K562 (cell line): Measurements from ENCODE around the gene LRP1. TPM values are rescaled to one million over a fixed set of nuclear protein-coding genes. Genes with fewer than 3 reads are reported as not detected.

Source experiments
- CBFB ChIP-seq: sonication (generic); formaldehyde crosslinking; IDR thresholded peaks from 2 replicates; pipeline ENCODE4 v1.4.0; 2020; ENCODE audit warnings: mild to moderate bottlenecking, missing genetic modification reagents
- FOXA3 ChIP-seq, 2 experiments: fragments of 450-650 bp in 1 of 2; sonication (generic) in 1 of 2; formaldehyde crosslinking; IDR thresholded peaks in 1 of 2; conservative IDR thresholded peaks in 1 of 2; 2 replicates each; pipeline versions ENCODE4 v1.4.0 to v1.8.0; 2020 to 2022; ENCODE audit warnings: mild to moderate bottlenecking in 2 of 2, missing genetic modification reagents in 1 of 2
- IRF2 ChIP-seq: sonication (generic); formaldehyde crosslinking; IDR thresholded peaks from 2 replicates; pipeline ENCODE4 v1.8.1; 2022; ENCODE audit warnings: mild to moderate bottlenecking, missing genetic modification reagents
- NBN ChIP-seq: fragments of 450-650 bp; IDR thresholded peaks from 2 replicates; pipeline ENCODE4 v1.6.1; 2016; ENCODE audit warnings: low read depth, mild to moderate bottlenecking
- ZNF507 ChIP-seq: conservative IDR thresholded peaks from 2 replicates; pipeline ENCODE4 v1.6.1; 2017; ENCODE audit warnings: missing genetic modification characterization, missing compliant biosample characterization
- polyA plus RNA-seq, 8 experiments: library from polyadenylated mRNA; depleted of rRNA in 4 of 8; stranded (reverse) in 5 of 8; unstranded in 3 of 8; fragments of >200 nt; fragmentation: Nextera tagmentation in 2 of 8; fragmentation: Illumina TruSeq in 1 of 8; extraction: Ambion mirVana in 2 of 8; extraction: Trizol in 1 of 8; gene quantifications; 2 replicates each; pipeline versions ENCODE4 v1.2.1 to v1.2.3, GENCODE V29; 2011 to 2014; ENCODE audit warnings: inconsistent platforms in 1 of 8, missing spikeins in 1 of 8
- total RNA-seq, 7 experiments: library from RNA; depleted of rRNA in 6 of 7; stranded (reverse); fragments of >200 nt in 6 of 7; fragmentation: Illumina TruSeq in 2 of 7; extraction: Trizol in 2 of 7; gene quantifications; 2 replicates each; pipeline versions ENCODE4 v1.2.1 to v1.2.3, GENCODE V29; 2011 to 2021; ENCODE audit warnings: low replicate concordance in 1 of 7
- TF ChIP-seq, protein P1 (sequence below): IDR thresholded peaks from 2 replicates; pipeline ENCODE4 v1.6.1; 2011; ENCODE audit warnings: borderline replicate concordance, low read depth, mild to moderate bottlenecking, moderate library complexity, low read length; ENCODE audit not compliant: insufficient read depth, poor library complexity, severe bottlenecking
- TF ChIP-seq, protein P2 (sequence below), 2 experiments: fragments of 450-650 bp in 1 of 2; sonication (generic) in 1 of 2; formaldehyde crosslinking; conservative IDR thresholded peaks; 2 replicates each; pipeline versions ENCODE4 v1.4.0 to v1.8.1; 2020 to 2022; ENCODE audit warnings: mild to moderate bottlenecking in 1 of 2, missing genetic modification reagents in 1 of 2
- TF ChIP-seq, protein P3 (sequence below), 2 experiments: fragments of 450-650 bp; IDR thresholded peaks; 2 replicates each; pipeline ENCODE4 v1.6.1; 2016; ENCODE audit warnings: mild to moderate bottlenecking in 2 of 2, borderline replicate concordance in 1 of 2, low read depth in 1 of 2, moderate library complexity in 1 of 2
- TF ChIP-seq, protein P4 (sequence below): fragments of 250-450 bp; sonication (Bioruptor Pico); IDR thresholded peaks from 2 replicates; pipeline ENCODE4 v1.9.0; 2021; ENCODE audit warnings: mild to moderate bottlenecking, inconsistent platforms

Gene LRP1
- total and polyA plus RNA-seq, 9 of the 15 experiments (the other 6 are each of a cell fraction or from before 2014, with no cell fraction given), result 0.04 to 0.64 (median 0.19) TPM; not detected in 2

DNA sequence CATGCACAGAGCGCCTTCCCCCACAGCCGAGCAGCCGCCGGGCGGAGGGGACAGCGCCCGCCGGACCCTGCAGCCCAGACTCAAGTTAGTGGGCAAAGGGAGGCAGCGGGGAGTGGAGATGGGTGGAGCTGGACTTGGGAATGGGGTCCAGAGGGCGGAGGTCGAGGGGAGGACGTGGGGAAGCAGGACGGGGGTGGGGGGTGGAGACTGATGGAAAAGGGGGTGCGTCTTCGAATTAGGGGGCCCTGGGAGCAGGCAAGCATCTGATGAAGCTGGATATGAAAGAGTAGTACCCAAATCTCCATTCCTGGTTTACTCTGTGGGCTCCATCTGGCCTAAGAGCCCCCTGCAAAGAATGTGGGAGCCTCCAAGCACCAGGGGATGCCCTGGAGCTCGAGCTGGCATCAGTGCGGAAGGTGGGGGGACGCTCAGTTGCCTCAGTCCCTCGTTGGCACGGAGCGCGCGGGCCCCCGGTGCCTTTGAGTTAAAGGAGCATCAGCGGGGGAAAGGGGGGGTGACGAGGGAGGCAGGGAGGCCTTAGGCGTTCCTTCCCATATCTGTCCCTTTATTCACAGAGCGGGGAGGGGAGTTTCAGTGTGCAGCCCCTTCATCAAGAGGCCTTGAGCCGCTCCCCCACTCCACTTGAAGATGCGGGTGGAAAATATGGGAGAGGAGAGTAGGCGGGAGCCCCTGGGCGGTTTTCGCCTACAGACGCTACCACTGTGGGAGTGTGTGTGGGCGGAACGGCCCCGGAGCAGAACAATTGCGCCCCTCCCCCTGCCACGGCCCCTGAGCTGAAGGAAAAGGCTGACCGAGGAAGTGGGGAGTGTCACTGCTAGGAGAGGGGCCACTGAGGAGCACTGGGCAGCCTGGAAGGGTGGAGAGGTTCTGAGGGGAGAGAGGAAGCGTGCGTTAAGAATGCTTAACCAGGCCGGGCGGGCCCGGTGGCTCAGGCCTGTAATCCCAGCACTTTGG is 38.7 kb upstream of the LRP1 start (continued):
- TF ChIP-seq, protein P1, sequence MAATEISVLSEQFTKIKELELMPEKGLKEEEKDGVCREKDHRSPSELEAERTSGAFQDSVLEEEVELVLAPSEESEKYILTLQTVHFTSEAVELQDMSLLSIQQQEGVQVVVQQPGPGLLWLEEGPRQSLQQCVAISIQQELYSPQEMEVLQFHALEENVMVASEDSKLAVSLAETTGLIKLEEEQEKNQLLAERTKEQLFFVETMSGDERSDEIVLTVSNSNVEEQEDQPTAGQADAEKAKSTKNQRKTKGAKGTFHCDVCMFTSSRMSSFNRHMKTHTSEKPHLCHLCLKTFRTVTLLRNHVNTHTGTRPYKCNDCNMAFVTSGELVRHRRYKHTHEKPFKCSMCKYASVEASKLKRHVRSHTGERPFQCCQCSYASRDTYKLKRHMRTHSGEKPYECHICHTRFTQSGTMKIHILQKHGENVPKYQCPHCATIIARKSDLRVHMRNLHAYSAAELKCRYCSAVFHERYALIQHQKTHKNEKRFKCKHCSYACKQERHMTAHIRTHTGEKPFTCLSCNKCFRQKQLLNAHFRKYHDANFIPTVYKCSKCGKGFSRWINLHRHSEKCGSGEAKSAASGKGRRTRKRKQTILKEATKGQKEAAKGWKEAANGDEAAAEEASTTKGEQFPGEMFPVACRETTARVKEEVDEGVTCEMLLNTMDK, result no peak
- TF ChIP-seq FOXA3 (CRISPR knock-in tag; conservative IDR thresholded peaks at IDR 0.05 in 1 of 2, IDR thresholded peaks at IDR 0.05 in 1 of 2) (no peak), NBN (no peak), CBFB (no peak), ZNF507 (tag) (no peak), IRF2 (no peak)
- TF ChIP-seq, protein P2, sequence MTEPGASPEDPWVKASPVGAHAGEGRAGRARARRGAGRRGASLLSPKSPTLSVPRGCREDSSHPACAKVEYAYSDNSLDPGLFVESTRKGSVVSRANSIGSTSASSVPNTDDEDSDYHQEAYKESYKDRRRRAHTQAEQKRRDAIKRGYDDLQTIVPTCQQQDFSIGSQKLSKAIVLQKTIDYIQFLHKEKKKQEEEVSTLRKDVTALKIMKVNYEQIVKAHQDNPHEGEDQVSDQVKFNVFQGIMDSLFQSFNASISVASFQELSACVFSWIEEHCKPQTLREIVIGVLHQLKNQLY (CRISPR knock-in tag; conservative IDR thresholded peaks at IDR 0.05), result no peak
- TF ChIP-seq, protein P3, sequence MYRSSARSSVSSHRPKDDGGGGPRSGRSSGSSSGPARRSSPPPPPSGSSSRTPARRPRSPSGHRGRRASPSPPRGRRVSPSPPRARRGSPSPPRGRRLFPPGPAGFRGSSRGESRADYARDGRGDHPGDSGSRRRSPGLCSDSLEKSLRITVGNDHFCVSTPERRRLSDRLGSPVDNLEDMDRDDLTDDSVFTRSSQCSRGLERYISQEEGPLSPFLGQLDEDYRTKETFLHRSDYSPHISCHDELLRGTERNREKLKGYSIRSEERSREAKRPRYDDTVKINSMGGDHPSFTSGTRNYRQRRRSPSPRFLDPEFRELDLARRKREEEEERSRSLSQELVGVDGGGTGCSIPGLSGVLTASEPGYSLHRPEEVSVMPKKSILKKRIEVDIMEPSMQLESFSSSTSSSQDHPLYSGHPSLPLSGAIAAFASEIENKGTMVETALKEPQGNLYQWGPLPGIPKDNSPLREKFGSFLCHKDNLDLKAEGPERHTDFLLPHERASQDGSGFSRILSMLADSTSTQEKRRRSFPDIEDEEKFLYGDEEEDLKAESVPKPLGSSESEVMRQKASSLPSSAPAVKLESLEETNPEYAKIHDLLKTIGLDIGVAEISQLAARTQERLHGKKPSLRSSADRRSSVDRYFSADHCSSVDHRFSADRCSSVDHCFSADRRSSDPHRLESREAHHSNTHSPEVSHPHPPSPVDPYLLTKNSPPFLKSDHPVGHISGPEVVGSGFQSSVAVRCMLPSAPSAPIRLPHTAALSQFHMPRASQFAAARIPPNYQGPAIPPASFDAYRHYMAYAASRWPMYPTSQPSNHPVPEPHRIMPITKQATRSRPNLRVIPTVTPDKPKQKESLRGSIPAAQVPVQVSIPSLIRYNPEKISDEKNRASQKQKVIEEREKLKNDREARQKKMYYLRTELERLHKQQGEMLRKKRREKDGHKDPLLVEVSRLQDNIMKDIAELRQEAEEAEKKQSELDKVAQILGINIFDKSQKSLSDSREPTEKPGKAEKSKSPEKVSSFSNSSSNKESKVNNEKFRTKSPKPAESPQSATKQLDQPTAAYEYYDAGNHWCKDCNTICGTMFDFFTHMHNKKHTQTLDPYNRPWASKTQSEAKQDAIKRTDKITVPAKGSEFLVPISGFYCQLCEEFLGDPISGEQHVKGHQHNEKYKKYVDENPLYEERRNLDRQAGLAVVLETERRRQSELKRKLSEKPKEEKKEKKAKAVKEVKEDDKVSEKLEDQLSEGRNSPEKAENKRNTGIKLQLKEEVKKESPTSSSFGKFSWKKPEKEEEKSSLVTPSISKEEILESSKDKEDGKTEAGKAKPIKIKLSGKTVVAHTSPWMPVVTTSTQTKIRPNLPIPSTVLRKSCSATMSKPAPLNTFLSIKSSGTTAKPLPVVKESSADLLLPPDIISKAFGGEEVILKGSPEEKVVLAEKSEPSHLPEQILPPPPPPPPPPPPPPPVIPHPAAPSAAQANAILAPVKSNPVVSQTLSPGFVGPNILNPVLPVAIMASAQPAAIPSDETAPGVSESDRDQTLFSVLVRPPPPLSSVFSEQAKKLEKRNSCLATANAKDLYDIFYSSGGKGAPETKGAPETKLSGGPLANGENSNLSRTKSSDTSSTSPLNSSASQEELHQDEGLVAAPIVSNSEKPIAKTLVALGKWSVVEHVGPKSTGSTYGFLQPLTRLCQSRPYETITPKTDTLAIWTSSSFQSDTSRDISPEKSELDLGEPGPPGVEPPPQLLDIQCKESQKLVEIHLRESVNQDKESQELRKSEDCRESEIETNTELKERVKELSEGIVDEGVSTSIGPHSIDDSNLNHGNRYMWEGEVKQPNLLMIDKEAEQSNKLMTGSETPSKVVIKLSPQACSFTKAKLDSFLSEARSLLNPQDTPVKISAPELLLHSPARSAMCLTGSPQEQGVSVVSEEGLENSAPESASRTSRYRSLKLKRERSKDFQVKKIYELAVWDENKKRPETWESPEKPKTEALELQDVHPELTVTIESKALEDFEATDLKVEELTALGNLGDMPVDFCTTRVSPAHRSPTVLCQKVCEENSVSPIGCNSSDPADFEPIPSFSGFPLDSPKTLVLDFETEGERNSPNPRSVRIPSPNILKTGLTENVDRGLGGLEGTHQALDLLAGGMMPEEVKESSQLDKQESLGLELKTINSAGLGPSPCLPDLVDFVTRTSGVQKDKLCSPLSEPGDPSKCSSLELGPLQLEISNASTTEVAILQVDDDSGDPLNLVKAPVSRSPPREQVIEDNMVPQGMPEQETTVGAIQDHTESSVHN (IDR thresholded peaks at IDR 0.05; ENCODE audit: borderline replicate concordance in 1 of 2, low read depth in 1 of 2), result no peak
- TF ChIP-seq, protein P4, sequence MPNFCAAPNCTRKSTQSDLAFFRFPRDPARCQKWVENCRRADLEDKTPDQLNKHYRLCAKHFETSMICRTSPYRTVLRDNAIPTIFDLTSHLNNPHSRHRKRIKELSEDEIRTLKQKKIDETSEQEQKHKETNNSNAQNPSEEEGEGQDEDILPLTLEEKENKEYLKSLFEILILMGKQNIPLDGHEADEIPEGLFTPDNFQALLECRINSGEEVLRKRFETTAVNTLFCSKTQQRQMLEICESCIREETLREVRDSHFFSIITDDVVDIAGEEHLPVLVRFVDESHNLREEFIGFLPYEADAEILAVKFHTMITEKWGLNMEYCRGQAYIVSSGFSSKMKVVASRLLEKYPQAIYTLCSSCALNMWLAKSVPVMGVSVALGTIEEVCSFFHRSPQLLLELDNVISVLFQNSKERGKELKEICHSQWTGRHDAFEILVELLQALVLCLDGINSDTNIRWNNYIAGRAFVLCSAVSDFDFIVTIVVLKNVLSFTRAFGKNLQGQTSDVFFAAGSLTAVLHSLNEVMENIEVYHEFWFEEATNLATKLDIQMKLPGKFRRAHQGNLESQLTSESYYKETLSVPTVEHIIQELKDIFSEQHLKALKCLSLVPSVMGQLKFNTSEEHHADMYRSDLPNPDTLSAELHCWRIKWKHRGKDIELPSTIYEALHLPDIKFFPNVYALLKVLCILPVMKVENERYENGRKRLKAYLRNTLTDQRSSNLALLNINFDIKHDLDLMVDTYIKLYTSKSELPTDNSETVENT (CRISPR knock-in tag), result no peak
